ENCODE results near the gene IMMP2L. TPM values are rescaled to one million over a fixed set of nuclear protein-coding genes. Genes with fewer than 3 reads are reported as not detected.

Gene IMMP2L
- polyA plus RNA-seq, 1 donor (not counting 4 experiments of a cell fraction or from before 2014, with no cell fraction given) = 14.1 TPM

DNA sequence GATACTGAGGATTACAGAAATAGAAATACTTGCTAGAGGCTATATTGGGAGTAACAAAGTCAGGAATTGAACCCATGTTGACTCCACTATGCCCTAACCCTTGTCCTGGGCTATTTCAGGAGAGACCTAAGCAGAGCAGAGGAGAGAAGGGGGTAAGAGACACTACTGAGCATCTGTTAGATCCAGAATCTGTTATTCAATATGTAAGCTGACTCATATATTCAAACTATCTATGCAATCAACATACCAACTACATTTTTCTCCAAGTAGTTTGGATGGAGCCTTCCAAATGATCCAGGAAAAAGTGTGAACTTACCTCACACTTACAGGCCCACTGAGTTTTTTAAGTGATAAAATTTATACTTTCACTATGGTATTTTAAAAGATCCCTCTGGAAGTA is 216.1 kb downstream of the IMMP2L start:
- no peaks in the 10 kb centered on the region for H3K4me1 ChIP-seq (ENCODE audit: control insufficient read depth, extremely low read depth, insufficient read depth, low read length)
- no peaks in the 10 kb centered on the region for H3K9me3 ChIP-seq (ENCODE audit: control insufficient read depth, low read depth, low read length)
- no peaks in the 10 kb centered on the region for H3K27me3 ChIP-seq (ENCODE audit: control insufficient read depth, extremely low read depth, insufficient read depth, low read length)
- FAIRE-seq (no peak), DNase-seq (ENCODE audit: low read depth, low spot score) (no peak)
- H3K27ac ChIP-seq (ENCODE audit: control insufficient read depth, insufficient read depth, low read length) = no peak overlapping the region
- TF ChIP-seq, protein P1, sequence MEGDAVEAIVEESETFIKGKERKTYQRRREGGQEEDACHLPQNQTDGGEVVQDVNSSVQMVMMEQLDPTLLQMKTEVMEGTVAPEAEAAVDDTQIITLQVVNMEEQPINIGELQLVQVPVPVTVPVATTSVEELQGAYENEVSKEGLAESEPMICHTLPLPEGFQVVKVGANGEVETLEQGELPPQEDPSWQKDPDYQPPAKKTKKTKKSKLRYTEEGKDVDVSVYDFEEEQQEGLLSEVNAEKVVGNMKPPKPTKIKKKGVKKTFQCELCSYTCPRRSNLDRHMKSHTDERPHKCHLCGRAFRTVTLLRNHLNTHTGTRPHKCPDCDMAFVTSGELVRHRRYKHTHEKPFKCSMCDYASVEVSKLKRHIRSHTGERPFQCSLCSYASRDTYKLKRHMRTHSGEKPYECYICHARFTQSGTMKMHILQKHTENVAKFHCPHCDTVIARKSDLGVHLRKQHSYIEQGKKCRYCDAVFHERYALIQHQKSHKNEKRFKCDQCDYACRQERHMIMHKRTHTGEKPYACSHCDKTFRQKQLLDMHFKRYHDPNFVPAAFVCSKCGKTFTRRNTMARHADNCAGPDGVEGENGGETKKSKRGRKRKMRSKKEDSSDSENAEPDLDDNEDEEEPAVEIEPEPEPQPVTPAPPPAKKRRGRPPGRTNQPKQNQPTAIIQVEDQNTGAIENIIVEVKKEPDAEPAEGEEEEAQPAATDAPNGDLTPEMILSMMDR (optimal IDR thresholded peaks at IDR 0.05 in 1 of 3, IDR thresholded peaks at IDR 0.05 in 1 of 3, conservative IDR thresholded peaks at IDR 0.05 in 1 of 3; ENCODE audit: extremely low read depth in 1 of 3, insufficient read depth in 2 of 3, low read length in 3 of 3) = no peak
- no peak for TF ChIP-seq EZH2 (IDR thresholded peaks at IDR 0.05; ENCODE audit: low read length)
- no peak overlapping the region for H2AFZ ChIP-seq (ENCODE audit: control insufficient read depth, low read length)
- no peaks in the 10 kb centered on the region for H4K20me1 ChIP-seq (ENCODE audit: control insufficient read depth, extremely low read depth, insufficient read depth, low read length)
- H3K9me1 ChIP-seq (ENCODE audit: control insufficient read depth, extremely low read depth, insufficient read depth, low read length) = no peaks in the 10 kb centered on the region
- dilution Hi-C loops (cut with MboI; ENCODE audit: extremely low pct_ligation_motif_present, low sequenced_read_pairs) = no loop called here
- H3K9ac ChIP-seq (ENCODE audit: control insufficient read depth, extremely low read depth, insufficient read depth, low read length) = no peak overlapping the region
- no peaks in the 10 kb centered on the region for H3K36me3 ChIP-seq (ENCODE audit: control insufficient read depth in 2 of 2, extremely low read depth in 1 of 2, insufficient read depth in 2 of 2, low read length in 2 of 2)
- no peak overlapping the region for H3K4me2 ChIP-seq (ENCODE audit: control insufficient read depth, extremely low read depth, insufficient read depth, low read depth, low read length)
- no peak overlapping the region for H3K4me3 ChIP-seq (ENCODE audit: control insufficient read depth in 2 of 3, extremely low read depth in 1 of 3, insufficient read depth in 2 of 3, low read depth in 1 of 3, low read length in 3 of 3)
- no peaks in the 10 kb centered on the region for H3K79me2 ChIP-seq (ENCODE audit: control insufficient read depth, insufficient read depth, low read length)

DNA sequence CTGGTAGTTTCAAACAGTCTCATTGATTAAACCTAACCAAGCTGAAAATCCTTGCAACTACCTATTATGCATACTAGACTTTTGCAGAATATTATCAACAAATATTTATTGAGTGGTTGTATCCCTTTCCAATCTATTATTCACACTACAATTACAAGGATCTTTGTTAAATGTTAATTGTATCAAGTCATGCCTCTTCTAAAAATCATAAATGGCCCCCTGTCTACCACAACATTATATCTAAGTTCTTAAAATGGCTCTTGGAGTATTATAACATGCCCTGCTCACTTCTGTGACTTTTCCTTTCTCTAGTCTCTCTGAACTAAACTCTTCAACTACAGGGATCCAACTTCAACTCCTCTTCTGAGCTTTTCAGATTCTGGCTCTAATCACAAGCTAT is 219.3 kb downstream of the IMMP2L start:
- FAIRE-seq = no peak
- Histone ChIP-seq H3K4me1 (ENCODE audit: control insufficient read depth, extremely low read depth, insufficient read depth, low read length) (no peaks in the 10 kb centered on the region), H3K9ac (ENCODE audit: control insufficient read depth, extremely low read depth, insufficient read depth, low read length) (no peak overlapping the region), H3K79me2 (ENCODE audit: control insufficient read depth, insufficient read depth, low read length) (no peaks in the 10 kb centered on the region), H4K20me1 (ENCODE audit: control insufficient read depth, extremely low read depth, insufficient read depth, low read length) (no peaks in the 10 kb centered on the region), H3K9me3 (ENCODE audit: control insufficient read depth, low read depth, low read length) (no peaks in the 10 kb centered on the region), H3K4me3 (ENCODE audit: control insufficient read depth in 2 of 3, extremely low read depth in 1 of 3, insufficient read depth in 2 of 3, low read depth in 1 of 3, low read length in 3 of 3) (no peak overlapping the region), H3K36me3 (ENCODE audit: control insufficient read depth in 2 of 2, extremely low read depth in 1 of 2, insufficient read depth in 2 of 2, low read length in 2 of 2) (no peaks in the 10 kb centered on the region), H3K9me1 (ENCODE audit: control insufficient read depth, extremely low read depth, insufficient read depth, low read length) (no peaks in the 10 kb centered on the region), H3K27ac (ENCODE audit: control insufficient read depth, insufficient read depth, low read length) (no peak overlapping the region), H2AFZ (ENCODE audit: control insufficient read depth, low read length) (no peak overlapping the region), H3K27me3 (ENCODE audit: control insufficient read depth, extremely low read depth, insufficient read depth, low read length) (no peaks in the 10 kb centered on the region), H3K4me2 (ENCODE audit: control insufficient read depth, extremely low read depth, insufficient read depth, low read depth, low read length) (no peak overlapping the region)
- no peak for DNase-seq (ENCODE audit: low read depth, low spot score)
- TF ChIP-seq, protein P1 (optimal IDR thresholded peaks at IDR 0.05 in 1 of 3, IDR thresholded peaks at IDR 0.05 in 1 of 3, conservative IDR thresholded peaks at IDR 0.05 in 1 of 3; ENCODE audit: extremely low read depth in 1 of 3, insufficient read depth in 2 of 3, low read length in 3 of 3) = no peak
- no peak for TF ChIP-seq EZH2 (IDR thresholded peaks at IDR 0.05; ENCODE audit: low read length)
- dilution Hi-C loops (cut with MboI; ENCODE audit: extremely low pct_ligation_motif_present, low sequenced_read_pairs) = no loop called here

Measured in keratinocyte (primary cell).